Stomach smooth muscle (tissue), 2 donors: Measurements from ENCODE around the gene SKIDA1.
A peak's percentile ranks its signal among the peaks of the same experiment; 100 is the strongest.

Source experiments
- H3K27ac ChIP-seq: one replicate; pipeline ENCODE4 v1.7.0; 2013; ENCODE audit warnings: mild to moderate bottlenecking, low read length, inconsistent platforms
- H3K27me3 ChIP-seq, 2 donors: one replicate each; pipeline ENCODE4 v1.7.0; 2013; ENCODE audit warnings: low read length in 2 of 2; ENCODE audit not compliant: insufficient read depth in 2 of 2, control insufficient read depth in 1 of 2
- H3K36me3 ChIP-seq, 2 donors: one replicate each; pipeline ENCODE4 v1.7.0; 2013; ENCODE audit warnings: low read length in 2 of 2; ENCODE audit not compliant: control insufficient read depth in 2 of 2, insufficient read depth in 2 of 2
- H3K4me1 ChIP-seq: one replicate; pipeline ENCODE4 v1.7.0; 2013; ENCODE audit warnings: low read length; ENCODE audit not compliant: control insufficient read depth, insufficient read depth
- H3K4me3 ChIP-seq, 2 donors: one replicate each; pipeline ENCODE4 v1.7.0; 2013; ENCODE audit warnings: low read length in 2 of 2
- H3K9ac ChIP-seq, 2 donors: one replicate each; pipeline ENCODE4 v1.7.0; 2013; ENCODE audit warnings: low read length in 2 of 2, mild to moderate bottlenecking in 1 of 2
- H3K9me3 ChIP-seq, 2 donors: one replicate each; pipeline ENCODE4 v1.7.0; 2013; ENCODE audit warnings: low read length in 2 of 2; ENCODE audit not compliant: control insufficient read depth in 2 of 2
- donor health status: healthy.
- donor health status: Pancreatic carcinoma.

Gene SKIDA1

GRCh38 chr10:21528236-21529031 lies 3.0 kb upstream of the SKIDA1 start:
- H3K27ac ChIP-seq: peak overlapping the region; percentile 97
- H3K9me3 ChIP-seq: no peaks in the 10 kb centered on the region
- H3K27me3 ChIP-seq: no peaks in the 10 kb centered on the region
- H3K36me3 ChIP-seq: no peaks in the 10 kb centered on the region
- peaks cover 10% of the 10 kb centered on the region for H3K4me1 ChIP-seq
- H3K9ac ChIP-seq: no peak overlapping the region
- H3K4me3 ChIP-seq: peak overlapping the region; percentile 8 to 52

DNA sequence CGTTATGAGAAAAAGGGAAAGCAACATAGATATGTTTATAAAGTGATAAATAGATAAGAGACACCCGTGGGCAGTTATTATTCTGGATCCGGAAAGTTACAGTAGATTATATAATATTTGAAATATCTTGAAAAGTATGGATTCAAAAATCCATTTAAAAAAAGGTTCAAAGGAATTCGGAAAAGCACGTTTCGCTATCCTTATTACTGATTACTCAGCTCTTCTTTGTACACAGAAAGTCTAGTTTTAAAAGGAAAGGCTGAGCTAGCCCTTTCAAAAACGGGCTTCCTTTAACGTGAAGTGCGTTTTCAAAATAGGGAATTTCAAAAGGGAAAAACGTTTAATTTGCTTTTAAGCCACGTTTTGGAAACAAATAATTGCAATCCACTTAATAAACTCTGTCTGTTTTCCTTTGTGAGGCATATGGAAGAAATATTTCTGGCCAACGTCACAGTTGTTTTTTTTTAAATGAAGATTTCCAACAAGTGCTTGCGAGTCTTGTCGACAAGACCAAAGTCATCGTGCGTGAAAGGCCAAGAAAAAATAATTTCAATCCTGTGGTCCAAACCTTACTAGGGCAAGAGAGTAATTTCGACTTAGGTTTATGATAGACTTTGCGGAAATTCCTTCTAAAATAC lies 2.2 kb upstream of the SKIDA1 start:
- no peaks in the 10 kb centered on the region for H3K27me3 ChIP-seq
- peak overlapping the region; percentile 54 to 80 for H3K4me3 ChIP-seq
- H3K4me1 ChIP-seq: peaks cover 15% of the 10 kb centered on the region
- peak overlapping the region; percentile 97 for H3K27ac ChIP-seq
- no peaks in the 10 kb centered on the region for H3K9me3 ChIP-seq
- H3K36me3 ChIP-seq: no peaks in the 10 kb centered on the region
- peak overlapping the region; percentile 68 to 94 for H3K9ac ChIP-seq

DNA sequence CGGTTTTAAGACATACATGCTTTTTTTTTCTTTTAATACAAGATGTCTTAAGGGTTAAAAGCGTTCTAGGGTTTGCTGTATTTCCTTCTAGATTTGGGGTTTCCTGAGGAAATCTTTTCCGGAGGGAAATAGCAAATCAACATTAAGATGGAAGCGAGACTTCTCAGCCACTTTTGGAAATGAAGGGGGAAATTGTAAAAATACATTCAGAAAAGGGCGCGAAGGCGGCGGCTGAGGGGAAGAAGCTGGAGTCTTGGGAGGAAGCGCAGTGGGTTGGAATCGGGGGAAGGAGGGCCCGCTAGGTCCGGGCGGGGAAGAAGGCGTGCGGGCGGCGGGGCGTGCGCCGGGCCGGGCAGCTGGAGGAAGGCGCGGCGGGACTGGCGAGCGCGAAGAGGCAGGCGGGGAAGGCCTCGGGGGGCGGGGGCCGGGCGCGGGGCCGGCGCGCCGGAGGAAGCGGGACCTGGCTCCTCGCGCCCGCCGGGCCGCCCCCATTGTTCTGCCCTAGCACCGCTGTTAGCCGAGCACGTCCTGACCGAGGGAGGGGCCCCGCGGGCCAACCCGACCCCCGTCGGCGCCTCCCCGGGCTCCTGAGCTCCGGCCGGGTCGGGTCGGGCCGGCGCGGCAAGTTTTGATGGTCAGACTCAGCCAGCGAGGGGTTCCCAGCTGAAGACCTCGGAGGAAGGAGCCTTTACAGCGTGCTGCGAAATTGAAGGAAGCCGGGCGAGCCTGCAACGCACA lies 1.5 kb upstream of the SKIDA1 start:
- peak overlapping the region; percentile 64 to 80 for H3K4me3 ChIP-seq

DNA sequence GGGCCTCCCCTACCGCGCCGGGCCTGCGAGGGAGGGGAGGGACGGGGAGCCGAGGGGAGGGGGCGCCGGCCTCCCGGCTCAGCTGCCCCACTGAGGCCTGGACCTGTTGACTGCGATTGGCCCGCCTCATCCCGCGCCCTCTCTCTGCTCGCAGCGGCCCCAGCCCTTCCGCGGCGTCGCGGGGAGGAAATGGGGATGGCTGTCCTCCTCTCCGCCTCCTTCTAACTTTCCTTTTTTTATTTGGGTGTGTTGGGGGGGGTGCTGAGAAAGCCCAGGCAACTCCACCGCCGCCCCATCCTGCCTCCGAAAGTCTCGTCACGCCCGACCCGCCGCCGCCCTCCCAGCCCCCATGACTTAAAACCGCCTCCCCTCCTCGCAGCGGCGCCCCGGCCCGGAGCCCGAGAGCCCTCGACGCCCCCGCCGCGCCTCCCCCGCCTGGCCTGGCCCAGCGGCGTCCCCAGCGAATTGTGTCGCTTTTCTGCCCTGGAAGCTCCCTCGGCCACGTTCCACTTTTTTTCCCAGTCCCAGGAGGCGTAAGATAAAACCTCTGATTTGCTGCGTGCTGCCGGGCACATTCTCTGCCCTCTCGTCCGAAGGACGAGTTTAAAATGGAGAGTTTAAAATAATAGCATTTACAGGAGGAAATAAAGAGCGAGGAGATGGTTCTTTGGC lies 842 bp upstream of the SKIDA1 start:
- Histone ChIP-seq H3K27me3 (no peaks in the 10 kb centered on the region), H3K9ac (peak overlapping the region; percentile 86 to 94), H3K4me3 (peak overlapping the region; percentile 64 to 80), H3K9me3 (no peaks in the 10 kb centered on the region), H3K36me3 (no peaks in the 10 kb centered on the region), H3K27ac (peak overlapping the region; percentile 97), H3K4me1 (peaks cover 15% of the 10 kb centered on the region)

More for the DNA sequence above, 1.5 kb upstream of the SKIDA1 start:
- no peaks in the 10 kb centered on the region for H3K9me3 ChIP-seq
- H3K27me3 ChIP-seq: no peaks in the 10 kb centered on the region
- H3K27ac ChIP-seq: peak overlapping the region; percentile 97
- no peaks in the 10 kb centered on the region for H3K36me3 ChIP-seq
- peaks cover 15% of the 10 kb centered on the region for H3K4me1 ChIP-seq
- peak overlapping the region; percentile 86 to 94 for H3K9ac ChIP-seq

DNA sequence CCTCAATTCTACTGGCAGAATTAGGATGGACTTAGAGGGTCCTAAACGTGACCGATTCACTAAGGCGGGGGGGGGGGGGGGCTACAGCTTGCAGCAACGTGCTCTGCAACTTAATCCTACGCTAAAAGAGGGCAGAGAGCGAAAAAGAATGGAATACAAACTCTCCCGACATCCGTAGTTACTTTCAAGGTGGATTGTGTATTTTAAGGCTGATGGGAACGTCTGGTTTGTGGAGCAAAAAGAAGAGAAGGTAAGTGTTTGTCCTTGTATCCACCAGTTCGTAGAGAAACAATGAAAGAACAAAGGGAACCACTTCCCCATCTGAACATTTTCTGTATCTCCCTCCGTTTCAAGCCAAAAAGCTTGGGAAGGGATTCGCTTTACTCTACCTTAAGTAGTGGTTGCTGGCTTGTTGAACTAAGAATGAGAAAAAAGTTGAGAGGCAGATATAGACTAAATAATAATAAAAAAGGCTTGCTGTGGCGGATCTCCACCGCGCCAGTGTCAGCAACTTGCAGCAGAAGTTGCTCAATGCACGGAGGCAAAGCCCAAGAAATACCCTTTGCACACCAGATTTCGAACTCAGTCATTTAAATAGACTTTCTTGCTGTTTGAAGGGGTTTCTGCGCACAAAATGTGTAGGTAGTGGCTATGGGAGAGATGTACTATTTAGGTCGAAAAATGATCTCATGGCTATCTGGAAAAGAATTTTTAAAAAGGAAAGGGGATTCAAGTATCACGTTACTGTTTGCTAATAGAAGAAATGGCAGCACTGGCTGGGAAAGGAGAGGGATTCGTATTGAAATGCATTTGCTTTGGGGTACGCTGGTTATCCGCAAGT lies 736 bp downstream of the SKIDA1 start:
- Histone ChIP-seq H3K27ac (peak overlapping the region; percentile 97), H3K4me1 (peaks cover 18% of the 10 kb centered on the region)

GRCh38 chr10:21524131-21524525 lies 1.4 kb downstream of the SKIDA1 start:
- H3K27ac ChIP-seq: peak overlapping the region; percentile 97
- no peaks in the 10 kb centered on the region for H3K9me3 ChIP-seq
- no peaks in the 10 kb centered on the region for H3K36me3 ChIP-seq
- H3K4me3 ChIP-seq: peak overlapping the region in 1 of 2 donors; percentile 80
- H3K9ac ChIP-seq: no peak overlapping the region
- H3K4me1 ChIP-seq: peaks cover 24% of the 10 kb centered on the region
- H3K27me3 ChIP-seq: peaks cover 0 to 4% of the 10 kb centered on the region in 2 donors

More for the DNA sequence above, 736 bp downstream of the SKIDA1 start:
- H3K4me3 ChIP-seq: peak overlapping the region; percentile 64 to 80
- peak overlapping the region; percentile 37 to 94 for H3K9ac ChIP-seq
- H3K9me3 ChIP-seq: no peaks in the 10 kb centered on the region
- no peaks in the 10 kb centered on the region for H3K36me3 ChIP-seq
- peaks cover 0 to 2% of the 10 kb centered on the region in 2 donors for H3K27me3 ChIP-seq

DNA sequence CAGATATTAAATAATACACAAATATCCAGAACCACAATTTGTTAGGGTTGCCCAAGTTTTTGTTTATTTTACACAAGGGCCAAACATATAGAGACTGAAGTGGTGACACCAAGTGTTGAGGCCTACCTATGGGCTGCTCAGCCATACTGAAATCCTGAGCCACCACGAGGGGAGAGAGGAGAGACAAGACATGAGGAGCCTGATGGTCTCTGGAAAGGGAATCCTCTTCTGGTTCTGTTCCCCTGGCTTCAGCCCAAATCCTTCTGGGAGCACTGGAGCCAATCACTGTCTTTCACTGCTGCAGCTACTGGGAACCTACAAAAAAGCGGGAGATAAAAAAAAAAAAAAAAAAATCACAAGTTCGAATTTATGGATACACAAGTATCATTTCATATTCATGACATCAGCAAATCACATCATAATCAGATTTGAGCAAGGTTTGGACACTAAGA lies 1.9 kb downstream of the SKIDA1 start:
- H3K9ac ChIP-seq: no peak overlapping the region
- peak overlapping the region in 1 of 2 donors; percentile 31 for H3K4me3 ChIP-seq
- no peaks in the 10 kb centered on the region for H3K9me3 ChIP-seq
- no peaks in the 10 kb centered on the region for H3K36me3 ChIP-seq
- peaks cover 23% of the 10 kb centered on the region for H3K4me1 ChIP-seq
- H3K27ac ChIP-seq: peak overlapping the region; percentile 97
- H3K27me3 ChIP-seq: peaks cover 0 to 8% of the 10 kb centered on the region in 2 donors

- Histone ChIP-seq H3K4me1 (peaks cover 28% of the 10 kb centered on the region), H3K27me3 (peaks cover 0 to 8% of the 10 kb centered on the region in 2 donors), H3K27ac (peak overlapping the region; percentile 12), H3K9ac (peak overlapping the region in 1 of 2 donors; percentile 24), H3K36me3 (no peaks in the 10 kb centered on the region), H3K9me3 (no peaks in the 10 kb centered on the region), H3K4me3 (peak overlapping the region in 1 of 2 donors; percentile 31)
Measured at GRCh38 chr10:21522631-21523406, 2.7 kb downstream of the SKIDA1 start.
